Panc1 (cell line): ENCODE data around the gene SLC2A2. TPM values are rescaled to one million over a fixed set of nuclear protein-coding genes. Genes with fewer than 3 reads are reported as not detected.
"Not testable (repeated sequence)": the region's sequence is repeated elsewhere in the genome, so short reads cannot be mapped to it uniquely, and the experiment has no call there.

ENCODE experiments used
- ATAC-seq: fragments of 200-7000 bp; cut with Tn5 transposase; 2 replicates; pipeline ENCODE4 v1.9.1; 2020; ENCODE audit warnings: mild to moderate bottlenecking, moderate library complexity
- BruUV-seq: library from RNA; stranded (reverse); fragments of 400-500 nt; replicated peaks from 2 replicates; lab custom pipeline; 2021; lab: Mats Ljungman, UMichigan
- CTCF ChIA-PET: fragments of 300-600 bp; sonication (Branson Sonifier 250); formaldehyde crosslinking; loops from one replicate; lab custom pipeline; 2022; ENCODE audit warnings: antibody characterized with exemption; lab: Charles Lee
- POLR2A ChIA-PET: fragments of 300-600 bp; sonication (Branson Sonifier 250); formaldehyde crosslinking; loops from one replicate; lab custom pipeline; 2022; ENCODE audit warnings: antibody characterized with exemption; lab: Charles Lee
- DNase-seq: peaks from one replicate; pipeline ENCODE4 v3.0.0-alpha.2; 2010; ENCODE audit warnings: low read depth, low spot score
- H3K27ac ChIP-seq: 2 replicates; pipeline ENCODE4 v1.5.1; 2011; ENCODE audit warnings: mild to moderate bottlenecking, low read length, inconsistent platforms
- H3K27me3 ChIP-seq: fragments of 200-500 bp; sonication (Bioruptor generic); 2 replicates; pipeline ENCODE4 v1.6.0; 2014; ENCODE audit warnings: low read length, inconsistent platforms; ENCODE audit not compliant: control insufficient read depth, insufficient read depth
- H3K36me3 ChIP-seq: fragments of 200-500 bp; sonication (Bioruptor generic); 2 replicates; pipeline ENCODE4 v1.5.1; 2014; ENCODE audit warnings: inconsistent platforms, mild to moderate bottlenecking, low read length, moderate library complexity; ENCODE audit not compliant: control insufficient read depth, insufficient read depth
- H3K4me1 ChIP-seq: 2 replicates; pipeline ENCODE4 v1.5.1; 2011; ENCODE audit warnings: inconsistent platforms, mild to moderate bottlenecking, low read length, moderate library complexity; ENCODE audit not compliant: control insufficient read depth, insufficient read depth
- H3K4me3 ChIP-seq, 2 experiments: 2 replicates each; pipeline ENCODE4 v1.5.1; 2011 to 2012; ENCODE audit warnings: low read depth in 2 of 2, low read length in 2 of 2, mild to moderate bottlenecking in 2 of 2, inconsistent platforms in 1 of 2, moderate library complexity in 1 of 2
- H3K9me3 ChIP-seq: fragments of 200-500 bp; sonication (Bioruptor generic); 2 replicates; pipeline ENCODE4 v1.5.1; 2014; ENCODE audit warnings: low read depth, mild to moderate bottlenecking, inconsistent platforms, low read length, moderate library complexity; ENCODE audit not compliant: control insufficient read depth, insufficient read depth
- CTCF ChIP-seq: fragments of 450-650 bp; IDR thresholded peaks from 2 replicates; pipeline ENCODE4 v1.5.1; 2017; ENCODE audit warnings: mild to moderate bottlenecking
- POLR2AphosphoS5 ChIP-seq: IDR thresholded peaks from 2 replicates; pipeline ENCODE4 v1.6.1; 2012; ENCODE audit warnings: mild to moderate bottlenecking, low read depth, low read length, moderate library complexity
- REST ChIP-seq, 2 experiments: IDR thresholded peaks; 2 replicates each; pipeline ENCODE4 v1.6.1; 2011 to 2012; ENCODE audit warnings: low read depth in 2 of 2, control low read depth in 1 of 2, low read length in 1 of 2, mild to moderate bottlenecking in 1 of 2, moderate library complexity in 1 of 2; ENCODE audit not compliant: insufficient read depth in 1 of 2
- SIN3A ChIP-seq: IDR thresholded peaks from 2 replicates; pipeline ENCODE4 v1.6.1; 2012; ENCODE audit warnings: low read depth, mild to moderate bottlenecking, low read length, moderate library complexity, borderline replicate concordance; ENCODE audit not compliant: insufficient read depth
- TCF7L2 ChIP-seq: IDR thresholded peaks from 2 replicates; pipeline ENCODE4 v1.6.1; 2011; ENCODE audit warnings: mild to moderate bottlenecking, low read depth, low read length, inconsistent platforms
- in situ Hi-C: cut with HindIII; loops from 2 replicates; pipeline ENCODE4 v1.10.0; 2016; ENCODE audit warnings: low sequenced_read_pairs, low pct_unique_long_range_greater_than_20kb
- intact Hi-C: fragments of 100-400 bp; cut with micrococcal nuclease; formaldehyde crosslinking; loops from one replicate; pipeline ENCODE4 v1.10.0; 2022; ENCODE audit not compliant: unreplicated experiment
- total RNA-seq: library from RNA; stranded (reverse); gene quantifications from one replicate; pipeline ENCODE4 v1.2.1, GENCODE V29; 2021; ENCODE audit not compliant: unreplicated experiment

Gene SLC2A2
- total RNA-seq, 1 experiment from 2014 or later: 0.13 TPM

GRCh38 chr3:170975283-170976189 is 51.0 kb downstream of the SLC2A2 start:
- no peak for TF ChIP-seq CTCF
- TF ChIP-seq SIN3A: no peak
- no peak for TF ChIP-seq POLR2AphosphoS5
- TF ChIP-seq REST (IDR thresholded peaks at IDR 0.05; ENCODE audit: insufficient read depth in 1 of 2, low read depth in 2 of 2, low read length in 1 of 2): no peak
- TF ChIP-seq TCF7L2: no peak
- BruUV-seq: no TSS peak
- intact Hi-C loops: no loop called here
- in situ Hi-C loops: no loop called here
- Histone ChIP-seq H3K9me3 (no peaks in the 10 kb centered on the region), H3K27me3 (no peaks in the 10 kb centered on the region), H3K4me3 (no peak overlapping the region), H3K4me1 (no peaks in the 10 kb centered on the region), H3K36me3 (no peaks in the 10 kb centered on the region), H3K27ac (no peak overlapping the region)
- no peak for DNase-seq
- ChIA-PET CTCF (no interaction called here), POLR2A (interaction anchor here (0.5 kb wide), 1 partner anchor 802 kb away, joined by 4 read pairs; no protein-coding TSS in a partner anchor)
- ATAC-seq: no peak

- POLR2A ChIA-PET: no interaction called here
- intact Hi-C loops (no loop called here), in situ Hi-C loops (no loop called here)
- CTCF ChIA-PET: no interaction called here
- Histone ChIP-seq H3K4me1 (no peaks in the 10 kb centered on the region), H3K27ac (no peak overlapping the region), H3K4me3 (no peak overlapping the region), H3K27me3 (no peaks in the 10 kb centered on the region), H3K9me3 (no peaks in the 10 kb centered on the region), H3K36me3 (no peaks in the 10 kb centered on the region)
- no peak for DNase-seq
- no TSS peak for BruUV-seq
- no peak for ATAC-seq
- TF ChIP-seq CTCF (no peak), SIN3A (no peak), REST (IDR thresholded peaks at IDR 0.05; ENCODE audit: insufficient read depth in 1 of 2, low read depth in 2 of 2, low read length in 1 of 2) (no peak), TCF7L2 (no peak)
These were observed 51.6 kb downstream of the SLC2A2 start for GRCh38 chr3:170974872-170975271.

GRCh38 chr3:170972917-170973316 is 53.6 kb downstream of the SLC2A2 start:
- H3K4me3 ChIP-seq, H3K27me3 ChIP-seq, in situ Hi-C loops, POLR2A ChIA-PET, BruUV-seq, intact Hi-C loops, H3K9me3 ChIP-seq, H3K27ac ChIP-seq, DNase-seq, H3K4me1 ChIP-seq, H3K36me3 ChIP-seq, CTCF ChIA-PET, ATAC-seq: not testable (repeated sequence)
